Stimulated activated naive CD8-positive, alpha-beta T cell treated with anti-CD3 and anti-CD28 coated beads, Interleukin-15, Interleukin-2, amounts not matched to agents 100 ng/mL and 50 ng/mL, for 24 hours (primary cell): ENCODE data around the gene TPP2.
A peak's percentile ranks its signal among the peaks of the same experiment; 100 is the strongest.

Source experiments
- H3K27ac Mint-ChIP-seq: one replicate; pipeline ENCODE4 v1.8.0; 2021; ENCODE audit warnings: mild to moderate bottlenecking, mixed read lengths
- H3K27me3 Mint-ChIP-seq: one replicate; pipeline ENCODE4 v1.8.0; 2021; ENCODE audit warnings: mixed read lengths
- H3K36me3 Mint-ChIP-seq: one replicate; pipeline ENCODE4 v1.8.0; 2021; ENCODE audit warnings: low read depth, mixed read lengths
- H3K4me1 Mint-ChIP-seq: one replicate; pipeline ENCODE4 v1.8.0; 2021; ENCODE audit warnings: low read depth, mixed read lengths
- H3K4me3 Mint-ChIP-seq: one replicate; pipeline ENCODE4 v1.8.0; 2021; ENCODE audit warnings: mild to moderate bottlenecking, mixed read lengths
- H3K9me3 Mint-ChIP-seq: one replicate; pipeline ENCODE4 v1.8.0; 2021; ENCODE audit warnings: mixed read lengths

Gene TPP2

GRCh38 chr13:102702965-102703725 is 106.4 kb downstream of the TPP2 start:
- Mint-ChIP-seq H3K4me3 (no peak overlapping the region), H3K27me3 (peaks cover 6% of the 10 kb centered on the region), H3K36me3 (no peaks in the 10 kb centered on the region), H3K27ac (no peak overlapping the region), H3K4me1 (peaks cover 4% of the 10 kb centered on the region), H3K9me3 (peaks cover 4% of the 10 kb centered on the region)

DNA sequence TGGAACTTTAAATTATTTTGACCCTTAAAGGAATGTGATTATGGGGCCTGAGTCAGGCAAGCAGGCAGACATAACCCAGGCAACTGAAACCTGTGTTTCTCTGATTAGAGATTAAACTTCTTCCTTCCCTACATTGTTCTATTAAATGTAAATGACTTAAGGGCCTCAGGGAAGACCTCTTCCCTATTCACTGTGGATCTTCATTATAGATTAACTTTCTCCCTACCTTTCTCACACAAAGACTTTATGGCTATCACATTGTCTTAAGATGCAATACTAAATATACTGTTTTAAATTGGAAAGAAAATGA is 106.9 kb downstream of the TPP2 start:
- H3K4me1 Mint-ChIP-seq: peaks cover 4% of the 10 kb centered on the region
- no peaks in the 10 kb centered on the region for H3K36me3 Mint-ChIP-seq
- no peak overlapping the region for H3K27ac Mint-ChIP-seq
- H3K9me3 Mint-ChIP-seq: peaks cover 4% of the 10 kb centered on the region
- peaks cover 6% of the 10 kb centered on the region for H3K27me3 Mint-ChIP-seq
- H3K4me3 Mint-ChIP-seq: no peak overlapping the region

DNA sequence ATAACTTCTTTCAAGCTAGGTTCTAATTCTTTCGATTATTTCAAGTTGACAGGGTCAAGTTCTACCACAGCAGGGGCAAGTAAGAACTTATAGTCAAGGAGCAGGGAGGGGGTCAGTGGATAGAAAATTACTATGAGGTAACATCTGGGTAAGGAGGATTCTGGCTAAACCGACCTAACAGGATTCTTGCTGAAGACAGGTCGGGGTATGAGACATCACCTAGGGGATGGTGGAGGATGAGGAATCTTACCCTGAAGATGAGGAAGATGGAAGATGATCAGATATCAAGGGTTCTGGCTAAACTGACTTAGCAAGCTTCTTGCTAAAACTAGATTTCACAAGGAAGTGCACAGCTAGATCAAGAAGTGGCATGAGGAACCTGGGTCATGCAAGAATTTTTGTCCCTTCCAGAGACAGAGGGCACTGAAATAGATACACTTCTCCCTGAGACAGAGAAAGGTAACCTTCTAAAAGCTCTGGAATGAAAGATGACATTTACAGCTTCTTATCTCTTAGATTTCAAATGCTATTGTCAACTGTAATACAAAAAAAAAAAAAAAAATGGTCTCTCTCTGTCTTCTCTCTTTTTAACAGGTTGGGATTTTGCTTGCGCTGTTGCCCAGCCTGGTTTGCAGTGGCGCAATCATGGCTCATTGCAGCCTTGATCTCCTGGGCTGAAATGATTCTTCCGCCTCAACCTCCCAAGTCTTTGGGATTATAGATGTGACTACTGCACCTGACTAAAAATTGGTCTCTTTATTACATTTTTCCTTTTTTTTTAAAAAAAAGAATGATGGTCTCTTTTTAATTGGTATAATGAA is 107.7 kb downstream of the TPP2 start:
- Mint-ChIP-seq H3K4me1 (no peaks in the 10 kb centered on the region), H3K36me3 (no peaks in the 10 kb centered on the region), H3K27ac (no peak overlapping the region), H3K9me3 (no peaks in the 10 kb centered on the region), H3K4me3 (no peak overlapping the region), H3K27me3 (peaks cover 6% of the 10 kb centered on the region)

DNA sequence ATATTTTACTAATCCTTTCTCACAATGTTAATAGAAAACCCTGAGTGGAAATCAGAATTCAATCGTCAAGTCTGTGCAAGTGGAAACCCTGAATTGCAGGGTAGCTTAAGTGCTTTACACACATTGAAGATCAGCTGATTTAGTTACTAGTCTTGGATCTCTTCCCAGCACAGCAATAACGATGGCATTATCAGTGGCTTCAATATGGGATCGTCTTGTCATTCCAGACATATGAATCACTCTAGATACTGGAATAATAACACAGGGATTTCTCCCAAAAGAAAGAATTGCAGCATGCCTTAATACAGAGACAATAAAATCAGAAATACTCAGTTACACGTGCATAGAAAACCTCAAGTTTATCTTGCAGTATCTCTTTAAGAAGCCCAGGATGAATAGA is 110.7 kb downstream of the TPP2 start:
- no peaks in the 10 kb centered on the region for H3K4me1 Mint-ChIP-seq
- peaks cover 6% of the 10 kb centered on the region for H3K27me3 Mint-ChIP-seq
- no peak overlapping the region for H3K27ac Mint-ChIP-seq
- no peaks in the 10 kb centered on the region for H3K36me3 Mint-ChIP-seq
- H3K4me3 Mint-ChIP-seq: no peak overlapping the region
- H3K9me3 Mint-ChIP-seq: no peaks in the 10 kb centered on the region

DNA sequence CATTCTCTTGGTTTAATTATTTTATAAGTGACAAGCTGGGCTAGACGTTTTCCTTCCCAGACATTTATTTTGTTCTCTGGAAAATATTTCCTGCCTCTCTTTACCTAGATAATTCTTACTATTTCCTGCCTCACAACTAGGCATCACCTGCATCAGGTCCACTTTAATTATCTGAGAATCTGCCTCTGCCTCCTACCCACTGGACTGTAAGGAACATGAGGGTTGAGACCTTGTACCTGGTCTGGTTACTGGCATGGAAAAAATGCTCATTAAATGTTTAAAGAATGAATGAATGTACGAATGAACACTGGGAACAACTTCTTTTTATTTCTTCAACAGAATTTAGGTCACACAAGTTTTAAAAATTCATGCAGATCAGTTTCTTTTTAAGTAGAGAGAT is 111.4 kb downstream of the TPP2 start:
- no peak overlapping the region for H3K4me3 Mint-ChIP-seq
- peaks cover 6% of the 10 kb centered on the region for H3K27me3 Mint-ChIP-seq
- no peaks in the 10 kb centered on the region for H3K36me3 Mint-ChIP-seq
- no peak overlapping the region for H3K27ac Mint-ChIP-seq
- H3K9me3 Mint-ChIP-seq: no peaks in the 10 kb centered on the region
- H3K4me1 Mint-ChIP-seq: no peaks in the 10 kb centered on the region

- peaks cover 6% of the 10 kb centered on the region for H3K27me3 Mint-ChIP-seq
- H3K4me3 Mint-ChIP-seq: no peak overlapping the region
- no peaks in the 10 kb centered on the region for H3K9me3 Mint-ChIP-seq
- H3K36me3 Mint-ChIP-seq: no peaks in the 10 kb centered on the region
- H3K27ac Mint-ChIP-seq: no peak overlapping the region
- H3K4me1 Mint-ChIP-seq: no peaks in the 10 kb centered on the region
Observed at GRCh38 chr13:102708991-102709390, 112.2 kb downstream of the TPP2 start.

- Mint-ChIP-seq H3K36me3 (no peaks in the 10 kb centered on the region), H3K4me3 (no peak overlapping the region), H3K27ac (no peak overlapping the region), H3K27me3 (peaks cover 6% of the 10 kb centered on the region), H3K9me3 (no peaks in the 10 kb centered on the region), H3K4me1 (no peaks in the 10 kb centered on the region)
Observed at GRCh38 chr13:102709536-102709935, 112.8 kb downstream of the TPP2 start.

DNA sequence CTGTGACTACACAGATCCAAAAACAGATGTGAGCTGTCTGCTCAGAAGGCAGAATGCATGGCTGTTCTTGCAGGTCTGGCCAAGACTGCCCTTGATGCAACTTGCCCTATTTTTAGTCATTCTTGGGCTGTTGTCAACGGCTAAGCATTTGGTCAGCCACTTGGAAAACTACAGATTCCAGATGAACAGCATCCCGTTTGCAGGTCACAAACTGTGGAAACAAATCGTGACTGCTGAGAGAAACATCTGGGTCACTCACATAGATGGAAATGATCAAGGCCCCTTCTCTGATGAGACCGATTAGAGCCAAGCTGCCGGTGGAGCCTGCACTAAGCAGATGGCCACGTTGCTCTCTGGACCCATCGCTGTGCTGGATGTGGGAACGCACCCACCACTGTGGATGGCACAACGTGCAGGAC is 113.5 kb downstream of the TPP2 start:
- Mint-ChIP-seq H3K36me3 (no peaks in the 10 kb centered on the region), H3K9me3 (no peaks in the 10 kb centered on the region), H3K27me3 (peaks cover 4% of the 10 kb centered on the region), H3K27ac (no peak overlapping the region), H3K4me1 (no peaks in the 10 kb centered on the region), H3K4me3 (no peak overlapping the region)

GRCh38 chr13:102715447-102715846 is 118.7 kb downstream of the TPP2 start:
- H3K4me1 Mint-ChIP-seq: no peaks in the 10 kb centered on the region
- no peaks in the 10 kb centered on the region for H3K36me3 Mint-ChIP-seq
- H3K4me3 Mint-ChIP-seq: no peak overlapping the region
- no peaks in the 10 kb centered on the region for H3K9me3 Mint-ChIP-seq
- peaks cover 3% of the 10 kb centered on the region for H3K27me3 Mint-ChIP-seq
- H3K27ac Mint-ChIP-seq: peak overlapping the region; percentile 22

GRCh38 chr13:102718746-102719145 is 122.0 kb downstream of the TPP2 start:
- Mint-ChIP-seq H3K36me3 (no peaks in the 10 kb centered on the region), H3K27ac (no peak overlapping the region), H3K27me3 (peaks cover 13% of the 10 kb centered on the region), H3K4me1 (no peaks in the 10 kb centered on the region), H3K4me3 (no peak overlapping the region), H3K9me3 (no peaks in the 10 kb centered on the region)

DNA sequence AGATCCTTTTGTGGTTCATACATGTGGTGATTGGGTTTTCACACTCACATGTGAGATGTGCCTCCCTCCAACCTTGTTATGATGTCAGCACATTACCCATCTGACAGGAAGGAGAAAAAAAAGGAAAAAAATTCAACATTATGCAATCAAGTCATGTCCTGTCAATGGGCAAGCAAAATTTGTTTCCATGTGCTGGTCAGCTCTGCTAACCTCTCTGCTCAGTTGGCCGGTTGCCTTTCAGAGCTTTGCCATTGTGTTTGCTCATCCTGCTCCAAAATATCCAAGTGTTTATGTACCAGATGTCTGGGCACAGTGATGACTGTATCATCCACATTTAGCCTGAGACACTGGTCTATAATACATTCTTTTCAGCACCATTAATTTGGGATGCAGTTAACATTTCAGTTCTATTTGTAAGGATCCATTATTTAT is 125.0 kb downstream of the TPP2 start:
- Mint-ChIP-seq H3K4me3 (no peak overlapping the region), H3K4me1 (no peaks in the 10 kb centered on the region), H3K27me3 (peaks cover 22% of the 10 kb centered on the region), H3K27ac (no peak overlapping the region), H3K9me3 (no peaks in the 10 kb centered on the region), H3K36me3 (no peaks in the 10 kb centered on the region)

GRCh38 chr13:102724923-102725322 is 128.1 kb downstream of the TPP2 start:
- no peak overlapping the region for H3K27ac Mint-ChIP-seq
- H3K4me3 Mint-ChIP-seq: no peak overlapping the region
- H3K4me1 Mint-ChIP-seq: no peaks in the 10 kb centered on the region
- H3K27me3 Mint-ChIP-seq: peaks cover 26% of the 10 kb centered on the region
- H3K9me3 Mint-ChIP-seq: no peaks in the 10 kb centered on the region
- H3K36me3 Mint-ChIP-seq: no peaks in the 10 kb centered on the region

DNA sequence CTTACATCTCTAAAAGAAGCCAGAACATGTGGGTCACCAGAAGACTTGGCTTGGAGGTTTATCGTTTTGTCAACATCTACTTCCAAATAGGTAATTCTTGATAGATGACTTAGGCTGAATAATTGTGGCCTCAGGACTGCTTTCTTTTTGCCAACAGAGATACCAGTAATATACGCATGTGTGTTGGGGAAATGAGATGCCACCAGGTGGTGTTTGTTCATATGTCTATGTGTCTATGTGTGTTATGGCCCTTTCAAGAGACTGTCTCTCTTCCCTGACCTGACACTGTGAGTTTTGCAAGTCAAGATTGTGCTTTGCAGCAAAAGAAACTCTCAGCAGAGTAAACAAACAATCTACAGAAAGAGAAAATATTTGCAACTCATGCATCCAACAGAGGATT is 129.6 kb downstream of the TPP2 start:
- no peak overlapping the region for H3K4me3 Mint-ChIP-seq
- H3K27ac Mint-ChIP-seq: no peak overlapping the region
- peaks cover 26% of the 10 kb centered on the region for H3K27me3 Mint-ChIP-seq
- H3K4me1 Mint-ChIP-seq: no peaks in the 10 kb centered on the region
- no peaks in the 10 kb centered on the region for H3K9me3 Mint-ChIP-seq
- no peaks in the 10 kb centered on the region for H3K36me3 Mint-ChIP-seq
